Colonic mucosa (tissue), 4 donors: ENCODE measurements around the gene TNFRSF9. TPM values are rescaled to one million over a fixed set of nuclear protein-coding genes. Genes with fewer than 3 reads are reported as not detected.
"Not testable (repeated sequence)": the region's sequence is repeated elsewhere in the genome, so short reads cannot be mapped to it uniquely, and the experiment has no call there.

ENCODE experiments used
- DNase-seq: peaks from one replicate; pipeline ENCODE4 v3.0.0-alpha.2; 2020
- H3K27ac ChIP-seq: fragments of 200-600 bp; one replicate; pipeline ENCODE4 v1.8.0; 2021
- H3K27me3 ChIP-seq: fragments of 200-600 bp; one replicate; pipeline ENCODE4 v1.8.0; 2021
- H3K36me3 ChIP-seq: fragments of 200-600 bp; one replicate; pipeline ENCODE4 v1.8.0; 2021
- H3K4me1 ChIP-seq: fragments of 200-600 bp; one replicate; pipeline ENCODE4 v1.8.0; 2021; ENCODE audit warnings: mild to moderate bottlenecking
- H3K4me3 ChIP-seq: fragments of 200-600 bp; one replicate; pipeline ENCODE4 v1.8.0; 2021
- H3K9ac ChIP-seq, 2 donors: one replicate each; pipeline ENCODE4 v1.7.0; 2013; ENCODE audit warnings: control low read depth in 2 of 2, low read depth in 2 of 2, low read length in 2 of 2
- H3K9me3 ChIP-seq: fragments of 200-600 bp; one replicate; pipeline ENCODE4 v1.8.0; 2021
- intact Hi-C: fragments of 100-400 bp; cut with DNase I; formaldehyde crosslinking; loops from one replicate; pipeline ENCODE4 v1.14.1; 2022
- total RNA-seq, 2 donors: library from RNA; stranded (reverse); fragmentation: NEBNext Ultra II Directional in 1 of 2; extraction: Animal tissue kit (Norgen Biotek cat#: 25700) in 1 of 2; gene quantifications; one replicate each; pipeline ENCODE4 v1.2.1, GENCODE V29; 2021
- TF ChIP-seq, protein P1 (sequence below): fragments of 200-600 bp; IDR thresholded peaks from one replicate; pipeline ENCODE4 v1.8.0; 2022; ENCODE audit warnings: antibody characterized with exemption, mild to moderate bottlenecking
- donor health status: healthy.
- donor health status: DM: no; HTN: no; CAD: no.
- donor health status: DM: no; HTN: no; CAD: no.

Gene TNFRSF9
- total RNA-seq, 2 donors from 2014 or later: 0.17 to 0.56 TPM

DNA sequence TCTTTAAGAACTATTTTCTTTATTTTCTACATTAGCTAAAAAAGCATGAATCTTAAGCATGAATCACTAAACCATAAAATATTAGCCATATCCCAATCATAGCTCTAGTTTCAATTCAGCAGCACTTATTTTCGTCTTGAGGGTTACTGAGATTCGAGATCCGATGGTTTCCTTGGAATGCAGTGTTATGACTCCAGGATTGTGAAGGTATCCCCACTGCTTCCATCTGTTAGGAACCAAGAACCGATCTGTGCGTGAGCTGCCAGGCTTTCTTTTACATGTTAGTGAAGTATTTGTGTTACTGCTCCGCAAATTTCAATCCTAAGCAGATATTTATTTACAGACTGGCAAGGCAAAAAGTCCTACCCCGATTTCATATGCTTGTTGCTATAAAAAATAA lies 18.8 kb downstream of the TNFRSF9 start:
- Histone ChIP-seq H3K27me3 (no peaks in the 10 kb centered on the region), H3K36me3 (no peaks in the 10 kb centered on the region), H3K9ac (no peak overlapping the region), H3K9me3 (no peaks in the 10 kb centered on the region), H3K27ac (no peak overlapping the region), H3K4me1 (no peaks in the 10 kb centered on the region), H3K4me3 (no peak overlapping the region)
- TF ChIP-seq, protein P1, sequence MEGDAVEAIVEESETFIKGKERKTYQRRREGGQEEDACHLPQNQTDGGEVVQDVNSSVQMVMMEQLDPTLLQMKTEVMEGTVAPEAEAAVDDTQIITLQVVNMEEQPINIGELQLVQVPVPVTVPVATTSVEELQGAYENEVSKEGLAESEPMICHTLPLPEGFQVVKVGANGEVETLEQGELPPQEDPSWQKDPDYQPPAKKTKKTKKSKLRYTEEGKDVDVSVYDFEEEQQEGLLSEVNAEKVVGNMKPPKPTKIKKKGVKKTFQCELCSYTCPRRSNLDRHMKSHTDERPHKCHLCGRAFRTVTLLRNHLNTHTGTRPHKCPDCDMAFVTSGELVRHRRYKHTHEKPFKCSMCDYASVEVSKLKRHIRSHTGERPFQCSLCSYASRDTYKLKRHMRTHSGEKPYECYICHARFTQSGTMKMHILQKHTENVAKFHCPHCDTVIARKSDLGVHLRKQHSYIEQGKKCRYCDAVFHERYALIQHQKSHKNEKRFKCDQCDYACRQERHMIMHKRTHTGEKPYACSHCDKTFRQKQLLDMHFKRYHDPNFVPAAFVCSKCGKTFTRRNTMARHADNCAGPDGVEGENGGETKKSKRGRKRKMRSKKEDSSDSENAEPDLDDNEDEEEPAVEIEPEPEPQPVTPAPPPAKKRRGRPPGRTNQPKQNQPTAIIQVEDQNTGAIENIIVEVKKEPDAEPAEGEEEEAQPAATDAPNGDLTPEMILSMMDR: no peak
- intact Hi-C loops: no loop called here
- DNase-seq: no peak

DNA sequence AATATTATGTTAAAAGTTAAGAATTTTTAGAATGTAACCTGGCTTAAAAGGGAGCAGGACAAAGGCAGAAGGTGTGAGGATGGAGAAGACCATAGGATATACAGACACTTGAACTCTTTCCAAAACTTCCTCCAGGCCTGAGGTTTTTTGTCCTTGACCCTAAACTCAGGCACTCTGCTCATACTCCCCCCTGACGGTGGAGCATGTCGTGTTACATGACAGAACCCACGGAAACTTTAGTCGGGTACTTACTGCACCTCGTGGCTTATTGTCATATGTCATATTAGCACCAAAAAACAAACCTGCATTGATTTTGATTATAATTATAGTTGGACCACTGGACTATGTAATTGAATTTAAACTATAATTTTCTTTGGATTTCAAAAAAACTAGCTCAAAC lies 20.8 kb downstream of the TNFRSF9 start:
- H3K4me1 ChIP-seq: no peaks in the 10 kb centered on the region

DNA sequence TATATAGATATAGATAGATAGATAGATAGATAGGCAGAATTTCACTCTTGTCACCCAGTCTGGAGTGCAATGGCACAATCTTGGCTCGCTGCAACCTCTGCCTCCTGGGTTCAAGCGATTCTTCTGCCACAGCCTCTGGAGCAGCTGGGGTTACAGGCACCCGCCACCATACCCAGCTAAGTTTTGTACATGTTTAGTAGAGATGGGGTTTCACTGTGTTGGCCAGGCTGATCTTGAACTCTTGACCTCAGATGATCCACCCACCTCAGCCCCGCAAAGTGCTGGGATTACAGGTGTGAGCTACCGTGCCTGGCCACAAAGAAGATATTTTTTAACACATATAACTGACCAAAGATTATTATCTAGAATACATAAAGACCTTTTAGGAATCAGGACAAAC lies 22.7 kb downstream of the TNFRSF9 start:
- H3K4me1 ChIP-seq, H3K27me3 ChIP-seq, H3K9me3 ChIP-seq, H3K4me3 ChIP-seq, H3K36me3 ChIP-seq, DNase-seq, H3K9ac ChIP-seq, intact Hi-C loops, H3K27ac ChIP-seq: not testable (repeated sequence)

More for the DNA sequence above, 20.8 kb downstream of the TNFRSF9 start:
- no peaks in the 10 kb centered on the region for H3K36me3 ChIP-seq
- no peak overlapping the region for H3K4me3 ChIP-seq
- DNase-seq: no peak
- H3K9me3 ChIP-seq: no peaks in the 10 kb centered on the region
- TF ChIP-seq, protein P1: no peak
- no peak overlapping the region for H3K27ac ChIP-seq
- H3K9ac ChIP-seq: no peak overlapping the region
- no peaks in the 10 kb centered on the region for H3K27me3 ChIP-seq
- intact Hi-C loops: no loop called here

DNA sequence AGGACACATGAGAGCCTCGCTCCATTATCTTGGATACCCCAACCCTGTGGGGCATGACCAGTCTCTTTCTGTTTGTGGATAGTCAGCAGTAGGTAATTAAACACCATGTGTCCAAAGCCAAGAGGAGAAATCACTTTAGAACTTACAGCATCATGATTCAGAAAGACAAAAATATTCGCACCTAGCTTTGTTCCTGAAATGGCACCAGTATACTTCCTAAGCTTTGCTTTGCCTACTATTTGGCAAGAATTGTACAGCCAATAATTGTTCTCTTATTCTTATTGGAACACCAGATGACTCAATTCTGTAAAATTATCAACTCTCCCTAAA lies 24.2 kb downstream of the TNFRSF9 start:
- H3K4me3 ChIP-seq: no peak overlapping the region
- no peak overlapping the region for H3K27ac ChIP-seq
- DNase-seq: no peak
- no peaks in the 10 kb centered on the region for H3K27me3 ChIP-seq
- TF ChIP-seq, protein P1: no peak
- no peak overlapping the region for H3K9ac ChIP-seq
- H3K9me3 ChIP-seq: no peaks in the 10 kb centered on the region
- no peaks in the 10 kb centered on the region for H3K4me1 ChIP-seq
- intact Hi-C loops: no loop called here
- no peaks in the 10 kb centered on the region for H3K36me3 ChIP-seq

DNA sequence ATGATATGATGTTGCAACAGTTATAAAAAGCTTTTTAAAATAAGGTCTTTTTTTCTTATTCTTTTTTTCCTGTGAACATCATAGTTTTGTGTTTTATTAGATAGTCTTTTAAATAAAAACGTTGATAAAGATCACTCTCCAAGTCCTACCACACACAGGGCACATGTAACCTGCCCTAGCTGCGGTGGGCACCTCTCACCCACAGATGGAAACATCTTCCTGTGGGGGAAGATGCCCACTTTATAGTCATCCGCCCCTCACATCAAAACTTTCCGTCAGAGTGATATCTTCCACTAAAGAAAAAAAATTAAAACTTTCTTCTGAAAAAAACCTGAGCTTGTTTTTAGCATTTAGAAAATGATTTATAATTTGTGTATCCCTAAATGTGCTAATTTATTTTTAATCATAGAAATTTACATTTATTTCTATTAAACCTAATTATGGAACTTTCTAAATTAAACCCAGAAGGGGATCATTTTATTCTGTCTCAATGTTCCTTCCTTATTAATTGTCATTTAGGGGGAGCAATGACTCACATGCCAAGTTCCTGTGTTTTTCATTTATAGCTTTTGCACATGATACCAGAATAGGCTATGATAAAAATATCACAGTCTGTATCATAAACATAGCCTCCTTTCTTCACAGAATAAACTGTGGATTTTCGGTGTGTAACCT lies 24.7 kb downstream of the TNFRSF9 start:
- intact Hi-C loops: no loop called here
- Histone ChIP-seq H3K9ac (no peak overlapping the region), H3K4me3 (no peak overlapping the region), H3K27ac (no peak overlapping the region), H3K9me3 (no peaks in the 10 kb centered on the region), H3K4me1 (no peaks in the 10 kb centered on the region), H3K36me3 (no peaks in the 10 kb centered on the region), H3K27me3 (no peaks in the 10 kb centered on the region)
- no peak for DNase-seq
- TF ChIP-seq, protein P1: no peak

DNA sequence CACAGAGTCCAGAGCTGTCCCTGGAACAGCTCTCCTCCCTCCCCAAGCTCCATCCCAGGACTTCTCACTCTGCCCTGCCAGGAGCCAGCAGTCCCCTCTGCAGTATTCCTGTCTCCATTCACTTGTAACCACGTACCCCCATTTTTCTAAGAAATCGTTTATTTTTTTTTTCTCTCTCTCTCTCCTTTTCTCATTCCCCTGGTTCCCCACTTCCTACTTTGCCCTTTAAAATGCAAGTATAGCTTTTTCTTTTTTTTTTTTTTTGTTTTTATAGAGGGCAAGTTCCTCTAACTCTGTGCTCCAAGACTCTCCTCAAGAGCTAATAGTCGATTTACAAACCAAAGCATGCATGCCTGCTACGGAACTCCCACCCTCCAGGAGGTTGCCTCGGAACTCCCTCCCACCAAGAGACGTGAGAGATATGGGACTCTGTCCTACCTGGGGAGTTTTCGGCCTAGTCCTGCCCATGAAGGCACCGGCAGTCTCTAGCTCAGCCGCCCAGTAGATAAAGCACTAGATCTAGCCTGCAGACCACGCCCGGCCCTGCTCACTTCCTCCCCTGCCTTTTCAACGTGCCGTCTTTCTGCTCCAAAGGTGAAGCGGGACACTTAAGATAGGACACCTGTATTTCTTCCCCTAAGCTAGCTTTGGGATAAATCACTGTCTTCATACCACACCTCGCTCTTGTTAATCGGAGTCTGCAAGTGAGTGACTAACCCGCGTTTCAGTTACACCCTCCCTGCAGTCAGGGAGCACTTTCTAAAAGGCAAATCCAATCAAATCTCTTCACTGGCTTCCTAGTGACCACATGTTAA lies 27.7 kb downstream of the TNFRSF9 start:
- H3K27me3 ChIP-seq: no peaks in the 10 kb centered on the region
- no peak overlapping the region for H3K9ac ChIP-seq
- TF ChIP-seq, protein P1: no peak
- intact Hi-C loops: no loop called here
- H3K4me3 ChIP-seq: no peak overlapping the region
- no peaks in the 10 kb centered on the region for H3K36me3 ChIP-seq
- no peaks in the 10 kb centered on the region for H3K4me1 ChIP-seq
- H3K27ac ChIP-seq: no peak overlapping the region
- H3K9me3 ChIP-seq: no peaks in the 10 kb centered on the region
- DNase-seq: peak; percentile 55
